NOMO-1 treated with dmso at 0.1 percent for 144 hours (cell line): ENCODE measurements around the gene THOC5.
"Not testable (repeated sequence)": the region's sequence is repeated elsewhere in the genome, so short reads cannot be mapped to it uniquely, and the experiment has no call there.

ENCODE experiments used
- DNase-seq: peaks from one replicate; lab custom pipeline; 2025; ENCODE audit not compliant: unreplicated experiment; lab: John Stamatoyannopoulos, UW

Gene THOC5

DNA sequence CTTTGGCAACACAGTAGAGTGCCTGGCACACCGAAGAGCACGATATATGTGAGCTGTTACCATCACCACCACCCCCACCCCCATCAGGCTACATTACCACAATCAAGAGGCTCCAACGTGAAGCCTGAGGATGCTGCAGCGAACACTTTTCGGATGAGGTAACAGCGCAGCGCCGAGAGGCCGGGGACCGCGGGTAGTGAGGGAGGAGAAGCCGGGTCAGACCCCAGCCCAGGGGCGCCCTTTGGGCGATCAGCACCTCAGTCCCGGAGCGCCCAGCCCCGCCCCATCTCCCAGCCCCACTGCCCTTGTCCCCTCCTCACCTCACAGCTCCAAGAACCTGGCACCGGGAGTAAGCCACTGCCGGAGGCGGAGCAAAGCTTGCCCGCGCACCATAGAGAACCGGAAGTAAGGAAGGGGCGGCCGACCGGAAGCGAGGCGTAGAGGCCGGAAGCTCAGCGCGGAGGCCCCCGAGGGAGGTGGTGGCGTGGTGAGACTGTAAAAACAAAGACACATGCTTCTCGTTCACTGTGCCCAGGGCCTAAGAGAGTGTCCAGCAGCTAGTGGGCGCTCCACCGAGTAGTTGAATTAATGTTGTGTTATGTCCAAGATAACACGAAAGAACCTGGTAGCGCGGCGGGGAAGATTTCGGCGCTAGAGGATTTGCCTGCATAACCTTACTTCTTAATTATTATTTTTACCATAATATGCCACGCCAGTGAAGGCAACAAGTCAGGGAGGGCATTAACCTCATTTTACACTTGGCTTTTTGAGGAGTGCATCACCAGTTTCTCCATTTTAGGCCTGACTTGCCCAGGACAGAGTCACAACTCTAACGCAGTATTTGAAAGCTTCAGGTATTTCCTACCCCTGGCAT, at the start of gene THOC5:
Gene THOC5 (minus strand): TSS at position 407 of the 874 bp plus-strand sequence. CDS start 4,610 bp downstream, outside the sequence.
- DNase-seq = peak; percentile 93

DNA sequence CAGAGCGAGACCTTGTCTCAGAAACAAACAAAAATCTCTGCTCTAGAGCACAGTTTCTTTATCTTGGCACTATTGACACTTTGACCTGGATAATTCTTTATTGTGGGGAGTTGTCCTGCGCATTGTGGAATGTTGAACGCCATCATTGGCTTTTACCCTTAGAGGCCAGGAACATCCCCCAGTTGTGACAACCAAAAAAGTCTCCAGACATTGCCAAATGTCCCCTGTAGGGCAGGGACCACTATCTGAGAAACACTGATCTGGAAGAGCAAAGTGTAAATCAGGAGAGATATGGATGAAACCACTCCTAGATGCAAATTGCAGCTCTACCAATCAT, 45.1 kb upstream of the THOC5 start:
- no peak for DNase-seq

DNA sequence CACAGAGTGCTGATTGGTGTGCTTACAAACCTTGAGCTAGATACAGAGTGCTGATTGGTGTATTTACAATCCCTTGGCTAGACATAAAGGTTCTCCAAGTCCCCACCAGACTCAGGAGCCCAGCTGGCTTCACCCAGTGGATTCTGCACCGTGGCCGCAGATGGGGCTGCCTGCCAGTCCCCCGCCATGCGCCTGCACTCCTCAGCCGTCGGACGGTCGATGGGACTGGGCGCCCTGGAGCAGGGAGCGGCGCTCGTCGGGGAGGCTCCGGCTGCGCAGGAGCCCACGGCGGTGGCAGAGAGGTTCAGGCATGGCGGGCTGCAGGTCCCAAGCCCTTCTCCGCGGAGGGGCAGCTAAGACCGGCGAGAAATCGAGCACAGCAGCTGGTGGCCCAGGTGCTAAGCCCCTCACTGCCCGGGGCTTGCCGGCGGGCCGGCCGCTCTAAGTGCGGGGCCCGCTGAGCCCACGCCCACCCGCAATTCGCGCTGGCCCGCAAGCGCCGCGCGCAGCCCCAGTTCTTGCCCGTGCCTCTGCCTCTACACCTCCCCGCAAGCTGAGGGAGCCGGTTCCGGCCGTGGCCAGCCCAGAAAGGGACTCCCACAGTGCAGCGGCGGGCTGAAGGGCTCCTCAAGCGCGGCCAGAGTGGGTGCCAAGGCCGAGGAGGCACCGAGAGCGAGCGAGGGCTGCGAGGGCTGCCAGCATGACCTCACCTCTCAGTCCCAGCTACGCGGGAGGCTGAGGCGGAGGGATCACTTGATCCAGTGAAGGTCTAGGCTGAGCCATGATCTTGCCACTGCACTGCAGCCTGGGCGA, 44.5 kb upstream of the THOC5 start:
- DNase-seq = not testable (repeated sequence)

DNA sequence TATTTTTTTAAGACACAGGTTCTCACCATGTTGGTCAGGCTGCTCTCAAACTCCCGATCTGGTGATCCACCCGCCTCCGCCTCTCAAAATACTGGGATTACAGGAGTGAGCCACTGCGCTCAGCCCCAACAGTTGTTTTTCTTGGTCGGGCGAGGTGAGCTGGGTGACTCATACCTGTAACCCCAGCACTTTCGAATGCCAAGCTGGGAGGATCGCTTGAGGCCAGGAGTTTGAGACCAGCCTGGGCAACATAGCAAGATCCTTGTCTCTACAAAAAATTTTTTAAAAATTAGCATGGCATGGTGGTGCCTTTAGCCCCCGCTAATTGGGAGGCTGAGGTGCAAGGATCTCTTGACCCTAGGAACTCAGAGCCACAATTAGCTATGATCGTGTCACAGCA, 42.9 kb upstream of the THOC5 start:
- no peak for DNase-seq

DNA sequence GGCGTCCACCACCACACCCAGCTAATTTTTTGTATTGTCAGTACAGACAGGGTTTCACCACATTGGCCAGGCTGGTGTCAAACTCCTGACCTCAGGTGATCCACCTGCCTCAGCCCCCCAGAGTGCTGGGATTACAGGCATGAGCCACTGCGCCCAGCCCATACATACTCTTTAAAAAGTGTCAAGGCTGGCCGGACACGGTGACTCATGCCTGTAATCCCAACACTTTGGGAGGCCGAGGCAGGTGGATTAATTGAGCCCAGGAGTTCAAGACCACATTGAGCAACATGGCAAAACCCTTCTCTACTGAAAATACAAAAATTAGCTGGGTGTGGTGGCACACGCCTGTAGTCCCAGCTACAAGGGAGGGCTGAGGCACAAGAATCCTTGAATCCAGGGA, 40.9 kb upstream of the THOC5 start:
- not testable (repeated sequence) for DNase-seq

DNA sequence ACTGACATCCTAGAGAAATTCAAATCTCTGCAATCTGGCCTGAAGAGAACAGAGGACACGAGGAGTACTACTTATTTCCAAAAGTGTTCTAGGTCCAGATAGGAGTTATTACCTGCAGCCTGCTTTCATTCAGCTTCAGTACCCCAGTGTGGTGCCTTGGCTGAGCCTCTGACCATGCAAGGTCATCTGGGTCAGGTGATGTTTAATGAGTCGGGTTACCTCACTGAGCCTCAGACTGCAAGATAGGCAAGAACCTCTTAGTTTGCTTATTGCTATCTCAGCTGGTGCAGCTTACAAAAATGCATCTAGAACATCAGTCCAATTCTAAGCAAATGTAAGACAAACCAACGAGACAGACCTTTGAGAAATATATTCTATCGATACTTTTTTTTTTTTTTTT, 40.4 kb upstream of the THOC5 start:
- no peak for DNase-seq

DNA sequence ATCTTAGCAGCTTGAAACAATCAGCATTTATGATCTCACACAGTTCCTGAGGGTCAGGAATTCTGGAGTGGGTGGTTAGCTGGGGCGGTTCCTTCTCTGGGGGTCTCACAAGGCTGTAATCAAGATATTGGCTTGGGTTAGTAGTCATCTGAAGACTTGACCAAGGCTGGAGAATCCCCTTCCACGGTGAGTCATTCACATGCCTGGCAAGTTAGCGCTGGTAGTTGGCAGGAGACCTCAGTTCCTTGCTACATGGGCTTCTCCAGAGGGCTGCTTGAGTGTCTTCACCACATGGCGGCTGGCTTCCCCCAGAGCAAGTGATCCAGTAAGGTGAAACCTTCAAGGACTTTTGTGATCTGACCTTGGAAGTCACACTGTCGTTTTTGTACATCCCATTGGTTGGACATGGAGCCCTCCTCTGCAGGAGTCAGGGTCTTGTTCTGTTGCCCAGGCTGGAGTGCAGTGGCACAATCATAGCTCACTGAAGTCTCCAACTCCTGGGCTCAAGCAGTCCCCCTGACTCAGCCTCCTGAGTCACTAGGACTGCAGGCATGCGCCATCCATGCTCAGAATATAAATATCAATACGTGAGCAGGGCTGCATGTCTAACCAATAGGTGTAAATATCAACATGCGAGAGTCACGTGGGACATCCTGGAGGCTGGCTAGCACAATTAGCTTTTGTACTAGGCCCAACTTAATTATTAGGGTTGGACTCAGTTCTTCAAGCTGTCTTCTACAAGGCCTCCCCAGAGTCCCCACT, 34.6 kb upstream of the THOC5 start:
- DNase-seq = no peak

DNA sequence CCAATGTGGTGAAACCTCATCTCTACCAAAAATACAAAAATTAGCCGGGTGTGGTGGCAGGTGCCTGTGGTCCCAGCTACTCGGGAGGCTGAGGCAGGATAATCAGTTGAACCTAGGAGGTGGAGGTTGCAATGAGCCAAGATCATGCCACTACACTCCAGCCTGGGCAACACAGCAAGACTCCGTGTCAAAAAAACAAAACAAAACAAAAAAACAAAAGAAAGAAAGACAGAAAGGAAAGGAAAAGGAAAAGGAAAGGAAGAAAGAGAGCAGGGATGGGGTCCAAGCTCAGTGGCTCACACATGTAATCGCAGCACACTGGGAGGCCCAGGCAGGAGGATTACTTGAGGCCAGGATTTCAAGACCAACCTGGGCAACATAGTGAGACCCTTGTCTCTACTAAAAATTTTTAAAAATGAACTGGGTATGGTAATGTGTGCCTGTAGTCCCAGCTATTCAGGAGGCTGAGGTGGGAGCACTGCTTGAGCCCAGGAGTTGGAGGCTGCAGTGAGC, 32.7 kb upstream of the THOC5 start:
- DNase-seq = not testable (repeated sequence)

DNA sequence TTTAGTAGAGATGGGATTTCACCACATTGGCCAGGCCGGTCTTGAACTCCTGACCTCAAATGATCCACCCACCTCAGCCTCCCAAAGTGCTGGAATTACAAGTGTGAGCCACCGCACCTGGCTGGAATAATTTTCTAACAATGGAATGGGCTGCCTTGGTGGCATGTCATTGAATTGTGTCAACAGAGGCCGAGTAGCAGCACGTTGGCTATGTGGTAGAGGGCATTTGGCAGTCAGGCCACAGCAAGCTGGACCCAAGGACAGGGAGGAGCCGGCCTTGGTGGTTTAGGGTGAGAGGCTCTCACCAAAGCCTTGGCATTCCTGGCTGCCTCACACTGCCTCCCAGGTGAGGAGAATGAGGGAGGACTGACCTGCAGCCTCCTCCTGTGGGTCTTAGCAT, 31.4 kb upstream of the THOC5 start:
- DNase-seq = no peak

DNA sequence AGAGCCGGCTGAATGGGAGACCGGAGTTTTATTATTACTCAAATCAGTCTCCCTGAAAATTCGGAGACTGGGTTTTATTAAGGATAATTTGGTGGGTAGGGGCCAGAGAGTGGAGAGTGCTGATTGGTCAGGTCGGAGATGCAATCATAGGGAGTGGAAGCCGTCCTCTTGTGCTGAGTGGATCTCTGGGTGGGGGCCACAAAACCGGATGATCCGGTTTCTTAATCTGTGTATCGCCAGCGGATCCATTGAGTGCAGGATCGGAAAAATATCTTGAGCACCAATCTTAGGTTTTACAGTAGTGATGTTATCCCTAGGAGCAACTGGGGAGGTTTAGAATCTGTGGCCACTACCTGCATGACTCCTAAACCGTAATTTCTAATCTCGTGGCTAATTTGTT, 28.2 kb upstream of the THOC5 start:
- DNase-seq = no peak

DNA sequence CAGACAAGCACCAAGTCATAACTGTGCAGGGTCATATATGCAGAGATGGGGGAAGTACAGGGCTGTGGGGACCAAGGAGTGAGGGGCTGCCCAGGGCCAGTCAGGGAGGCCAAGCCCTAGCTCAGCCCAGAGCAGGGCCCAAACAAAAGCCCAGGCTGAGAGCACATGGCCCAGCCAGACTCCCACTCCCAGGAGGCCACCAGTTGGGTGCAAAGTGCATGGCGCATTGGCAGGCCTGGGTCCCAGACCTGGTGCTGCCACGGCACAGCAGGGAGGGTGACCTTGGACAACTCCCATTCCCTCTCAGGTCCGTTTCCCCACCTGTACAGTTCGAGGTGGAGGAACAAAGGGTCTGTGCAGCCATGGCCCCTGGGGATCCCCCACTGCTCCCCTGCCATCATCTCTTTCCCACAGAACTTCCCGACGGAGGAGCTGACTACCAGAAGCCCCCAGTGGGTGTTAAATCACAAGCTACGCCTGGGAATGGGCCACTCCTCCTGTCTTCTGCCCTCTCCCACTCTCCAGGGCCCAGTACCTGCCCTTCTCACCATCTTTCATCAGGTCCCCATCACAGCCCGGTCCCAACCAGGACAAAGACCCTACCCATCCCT, 26.7 kb upstream of the THOC5 start:
- DNase-seq = no peak

DNA sequence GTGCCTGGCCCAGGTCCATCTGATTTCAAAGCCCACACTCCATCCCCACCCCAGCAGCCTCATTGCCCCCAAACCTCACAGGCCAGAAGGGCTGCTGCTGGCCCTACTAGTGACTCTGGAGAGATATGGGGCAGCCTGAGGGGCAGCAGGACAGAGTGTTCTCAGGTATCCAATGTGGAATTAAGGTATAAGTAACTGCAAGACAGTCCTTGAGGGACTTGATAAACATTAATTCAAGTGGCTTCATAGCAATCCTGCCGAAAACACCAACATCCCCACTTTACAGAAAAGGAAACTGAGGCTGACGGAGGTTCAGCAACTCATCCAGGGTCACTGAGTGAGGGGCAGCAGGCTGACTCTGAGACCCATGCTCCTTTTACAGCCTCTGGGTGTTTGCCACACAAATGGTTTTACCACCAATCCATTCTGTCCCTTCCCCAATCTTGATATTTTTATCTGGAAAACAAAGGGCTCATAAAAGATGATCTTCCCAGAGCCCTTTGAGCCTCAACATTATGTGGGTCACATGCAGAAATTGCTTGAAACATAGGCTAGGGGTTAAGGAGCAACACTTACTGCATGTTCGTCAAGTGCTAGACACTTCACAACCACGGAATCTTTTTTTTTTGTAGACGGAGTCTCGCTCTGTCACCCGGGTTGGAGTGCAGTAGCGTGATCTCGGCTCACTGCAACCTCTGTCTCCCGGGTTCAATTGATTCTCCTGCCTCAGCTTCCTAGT, 25.1 kb upstream of the THOC5 start:
- no peak for DNase-seq

DNA sequence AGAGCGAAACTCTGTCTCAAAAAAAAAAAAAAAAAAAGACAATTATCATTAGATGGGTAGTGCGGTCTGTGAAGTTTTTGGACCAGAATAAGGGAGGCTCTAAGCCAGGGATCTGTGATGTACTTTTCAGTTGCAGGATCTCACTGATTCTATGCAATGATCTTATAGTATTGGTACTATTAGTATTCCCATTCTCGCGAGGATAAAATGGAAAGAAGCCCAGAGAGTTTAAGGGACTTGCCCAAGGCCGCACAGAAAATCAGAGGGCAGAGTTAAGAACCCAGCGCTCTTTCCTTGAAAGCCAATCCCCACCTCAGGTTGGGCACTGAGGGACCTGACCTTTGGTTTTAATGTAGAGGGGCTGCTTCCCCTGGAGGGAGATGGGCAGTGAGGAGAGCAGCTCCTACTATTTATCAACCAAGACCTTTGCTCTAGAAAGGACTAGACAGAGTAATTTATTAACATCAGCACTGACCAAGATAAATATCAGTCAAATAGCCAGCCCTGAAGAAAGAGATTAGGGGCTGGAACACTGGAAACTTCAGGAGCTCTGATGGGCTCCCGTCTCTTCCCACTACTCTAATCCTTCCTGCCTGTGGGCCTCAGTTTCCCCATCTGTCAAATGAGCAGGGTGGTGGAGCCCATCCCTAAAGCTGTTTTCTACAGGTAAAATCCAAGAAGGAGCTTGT, 21.3 kb upstream of the THOC5 start:
- DNase-seq = no peak

DNA sequence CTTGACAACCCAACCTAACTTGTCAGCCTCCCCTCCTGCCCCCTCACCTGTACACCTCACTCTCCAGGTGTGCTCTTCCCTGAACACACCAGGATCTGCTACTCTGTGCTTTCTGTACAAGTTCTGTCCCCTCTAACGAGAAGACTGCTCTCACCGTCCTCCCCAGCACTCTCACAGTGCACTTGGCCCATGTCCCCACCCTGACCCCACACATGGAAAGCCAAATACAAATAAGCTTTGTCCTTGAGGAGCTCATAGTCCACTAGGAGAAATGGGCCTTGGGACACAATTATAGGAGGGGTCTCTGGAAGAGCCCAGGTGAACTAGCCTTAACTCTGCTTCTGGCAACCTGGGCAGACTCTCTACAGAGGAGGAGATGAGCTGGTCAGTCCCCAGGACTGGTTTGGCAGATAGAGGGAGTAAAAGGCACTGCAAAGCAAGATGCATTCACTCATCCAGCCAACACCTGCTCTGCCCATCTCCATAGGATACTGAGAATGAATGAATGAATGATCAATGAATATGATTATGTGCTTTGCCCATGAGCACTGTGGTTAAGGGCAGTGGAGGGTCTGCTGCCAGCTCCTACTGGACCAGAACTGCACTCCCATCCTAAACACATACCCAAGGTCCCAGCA, 17.5 kb upstream of the THOC5 start:
- DNase-seq = no peak

DNA sequence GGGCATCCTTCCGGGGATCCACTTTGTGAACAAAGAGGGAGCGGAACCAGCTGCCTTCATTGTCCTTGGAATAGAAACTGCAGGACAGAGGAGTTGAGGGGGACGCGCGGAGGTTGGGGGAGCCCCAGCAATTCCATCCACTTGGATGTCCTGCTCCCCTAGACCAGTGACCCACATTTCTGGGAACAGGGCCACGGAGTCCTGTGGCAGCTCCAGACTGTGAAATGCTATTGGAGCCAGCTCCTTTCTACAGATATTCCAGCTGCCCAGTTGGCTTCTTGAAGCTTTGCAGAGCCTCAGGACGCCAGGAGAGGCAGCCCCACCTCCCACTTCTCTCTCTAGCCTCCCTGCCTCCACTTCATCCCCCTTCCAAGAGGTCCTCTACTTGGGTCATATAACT, 16.9 kb upstream of the THOC5 start:
- DNase-seq = no peak

DNA sequence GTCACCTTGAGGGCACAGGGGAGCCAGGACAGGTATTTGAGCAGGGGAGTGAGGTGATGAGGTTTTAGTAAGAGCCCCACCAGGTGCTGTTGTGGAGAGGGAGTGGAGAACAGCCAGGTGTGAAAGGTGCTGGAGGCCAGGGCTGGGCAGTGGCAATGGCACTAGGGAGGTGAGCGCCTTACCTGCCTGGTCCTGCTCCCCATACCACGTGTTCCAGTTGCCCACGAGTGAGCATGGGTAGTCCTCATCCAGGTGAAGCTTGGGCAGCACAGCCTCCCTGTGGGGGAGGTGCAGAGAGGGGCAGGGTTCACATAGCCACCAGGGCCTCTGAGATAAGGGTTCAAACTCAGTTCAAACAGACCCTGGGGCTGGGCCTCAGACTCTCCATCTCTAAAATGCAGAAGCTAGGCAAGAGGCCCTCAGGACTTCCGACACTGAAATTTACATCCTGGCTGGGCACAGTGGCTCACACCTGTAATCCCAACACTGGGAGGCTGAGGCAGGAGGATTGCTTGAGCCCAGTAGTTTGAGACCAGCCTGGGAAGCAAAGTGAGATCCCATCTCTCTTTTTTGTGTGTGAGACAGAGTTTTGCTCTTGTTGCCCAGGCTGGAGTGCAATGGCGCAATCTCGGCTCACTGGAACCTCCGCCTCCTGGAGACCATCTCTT, 15.6 kb upstream of the THOC5 start:
- DNase-seq = no peak

DNA sequence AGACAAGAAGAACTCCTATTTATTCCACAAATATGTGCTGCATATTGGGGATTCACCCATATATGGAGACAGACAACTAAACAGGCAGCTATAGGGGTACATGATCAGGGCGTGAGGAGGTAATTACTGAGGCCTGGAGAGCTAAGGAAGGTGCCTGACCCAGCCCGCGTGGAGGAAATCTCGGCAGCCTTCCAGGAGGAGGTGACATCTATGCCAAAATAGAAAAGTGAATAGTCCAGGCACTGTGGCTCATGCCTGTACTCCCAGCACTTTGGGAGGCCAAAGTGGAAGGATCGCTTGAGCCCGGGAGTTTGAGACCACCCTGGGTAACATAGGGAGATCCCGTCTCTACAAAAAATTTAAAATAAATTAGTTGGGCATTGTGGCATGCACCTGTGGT, 13.8 kb upstream of the THOC5 start:
- DNase-seq = no peak

DNA sequence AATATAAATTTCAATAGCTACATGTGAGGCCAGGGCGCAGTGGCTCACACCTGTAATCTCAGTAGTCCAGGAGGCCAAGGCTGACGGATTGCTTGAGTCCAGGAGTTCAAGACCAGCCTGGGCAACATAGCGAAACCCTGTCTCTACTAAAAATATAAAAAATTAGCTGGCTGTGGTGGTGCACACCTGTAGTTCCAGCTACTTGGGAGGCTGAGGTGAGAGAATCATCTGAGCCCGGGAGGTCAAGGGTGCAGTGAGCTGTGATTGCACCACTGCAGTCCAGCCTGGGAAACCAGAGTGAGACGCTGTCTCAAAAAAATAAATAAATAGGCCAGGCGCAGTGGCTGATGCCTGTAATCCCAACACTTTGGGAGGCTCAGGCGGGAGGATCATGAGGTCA, 13.0 kb upstream of the THOC5 start:
- DNase-seq = not testable (repeated sequence)
